ENCODE data around the gene POLR1A. TPM values are rescaled to one million over a fixed set of nuclear protein-coding genes. Genes with fewer than 3 reads are reported as not detected.

Gene POLR1A
- total RNA-seq, 1 experiment from 2014 or later: 29.7 TPM

- no peak overlapping the region for H3K4me3 ChIP-seq
- H3K27me3 ChIP-seq (ENCODE audit: insufficient read depth, low read depth): no peaks in the 10 kb centered on the region
- H3K79me2 ChIP-seq (ENCODE audit: low read depth): no peaks in the 10 kb centered on the region
- intact Hi-C loops (cut with micrococcal nuclease; ENCODE audit: unreplicated experiment): no loop called here
- peaks cover 6% of the 10 kb centered on the region; the same call in 1 of the 2 replicates for H3F3A ChIP-seq (ENCODE audit: insufficient read depth, low read depth)
- ChIA-PET CTCF (no interaction called here), POLR2A (ENCODE audit: unreplicated experiment) (no interaction called here)
- peaks cover 11% of the 10 kb centered on the region for H3K9me3 ChIP-seq (ENCODE audit: insufficient read depth, low read depth)
- H3K27ac ChIP-seq: no peak overlapping the region
- 0 out of 2 replicates have a peak, but pooled peaks cover 11% of the 10 kb centered on the region for H3K4me1 ChIP-seq (replicated peaks; ENCODE audit: insufficient read depth)
- no peak overlapping the region for H2AFZ ChIP-seq
- DNase-seq: no peak
- H3K36me3 ChIP-seq (ENCODE audit: low read depth): no peaks in the 10 kb centered on the region
- H3K4me2 ChIP-seq: no peak overlapping the region
- H4K20me1 ChIP-seq (ENCODE audit: insufficient read depth): no peaks in the 10 kb centered on the region; the same call in none of the 2 replicates
- no peak for TF ChIP-seq EZH2 (IDR thresholded peaks at IDR 0.05; ENCODE audit: low read depth)
- no peak for TF ChIP-seq CTCF (conservative IDR thresholded peaks at IDR 0.05)
- H3K9me2 ChIP-seq (ENCODE audit: insufficient read depth): no peaks in the 10 kb centered on the region
- no TSS peak for BruUV-seq (replicated peaks)
Measured at GRCh38 chr2:86003104-86003503, 102.6 kb downstream of the POLR1A start.

GRCh38 chr2:86002375-86002774, 103.3 kb downstream of the POLR1A start:
- Histone ChIP-seq H3K4me3 (no peak overlapping the region), H3K27ac (no peak overlapping the region), H3K9me3 (ENCODE audit: insufficient read depth, low read depth) (peaks cover 11% of the 10 kb centered on the region), H3K36me3 (ENCODE audit: low read depth) (no peaks in the 10 kb centered on the region), H4K20me1 (ENCODE audit: insufficient read depth) (no peaks in the 10 kb centered on the region; the same call in 1 of the 2 replicates), H3K9me2 (ENCODE audit: insufficient read depth) (no peaks in the 10 kb centered on the region), H3F3A (ENCODE audit: insufficient read depth, low read depth) (peaks cover 6% of the 10 kb centered on the region; the same call in 1 of the 2 replicates), H3K4me1 (replicated peaks; ENCODE audit: insufficient read depth) (0 out of 2 replicates have a peak, but pooled peaks cover 11% of the 10 kb centered on the region), H2AFZ (no peak overlapping the region), H3K27me3 (ENCODE audit: insufficient read depth, low read depth) (no peaks in the 10 kb centered on the region), H3K79me2 (ENCODE audit: low read depth) (no peaks in the 10 kb centered on the region), H3K4me2 (no peak overlapping the region)
- DNase-seq: no peak
- no TSS peak for BruUV-seq (replicated peaks)
- ChIA-PET POLR2A (ENCODE audit: unreplicated experiment) (no interaction called here), CTCF (no interaction called here)
- TF ChIP-seq EZH2 (IDR thresholded peaks at IDR 0.05; ENCODE audit: low read depth) (no peak), CTCF (conservative IDR thresholded peaks at IDR 0.05) (no peak)
- intact Hi-C loops (cut with micrococcal nuclease; ENCODE audit: unreplicated experiment): no loop called here

GRCh38 chr2:86001326-86001725, 104.4 kb downstream of the POLR1A start:
- Histone ChIP-seq H3F3A (ENCODE audit: insufficient read depth, low read depth) (peaks cover 6% of the 10 kb centered on the region; the same call in 1 of the 2 replicates), H2AFZ (no peak overlapping the region), H3K4me3 (no peak overlapping the region), H3K79me2 (ENCODE audit: low read depth) (no peaks in the 10 kb centered on the region), H3K27me3 (ENCODE audit: insufficient read depth, low read depth) (no peaks in the 10 kb centered on the region), H3K4me1 (replicated peaks; ENCODE audit: insufficient read depth) (0 out of 2 replicates have a peak, but pooled peaks cover 11% of the 10 kb centered on the region), H3K27ac (no peak overlapping the region), H3K9me3 (ENCODE audit: insufficient read depth, low read depth) (peaks cover 8% of the 10 kb centered on the region; the same call in 1 of the 2 replicates), H3K4me2 (no peak overlapping the region), H3K36me3 (ENCODE audit: low read depth) (no peaks in the 10 kb centered on the region), H4K20me1 (ENCODE audit: insufficient read depth) (no peaks in the 10 kb centered on the region), H3K9me2 (ENCODE audit: insufficient read depth) (no peaks in the 10 kb centered on the region)
- no peak for TF ChIP-seq CTCF (conservative IDR thresholded peaks at IDR 0.05)
- no peak for TF ChIP-seq EZH2 (IDR thresholded peaks at IDR 0.05; ENCODE audit: low read depth)
- no TSS peak for BruUV-seq (replicated peaks)
- intact Hi-C loops (cut with micrococcal nuclease; ENCODE audit: unreplicated experiment): no loop called here
- no peak for DNase-seq
- ChIA-PET CTCF (no interaction called here), POLR2A (ENCODE audit: unreplicated experiment) (no interaction called here)

All from PC-9 (cell line).